Large intestine (tissue), 12 donors: Measurements from ENCODE around the gene RNF126. TPM values are rescaled to one million over a fixed set of nuclear protein-coding genes. Genes with fewer than 3 reads are reported as not detected.

Source experiments
- DNase-seq, 2 donors: peaks; one replicate each; pipeline versions ENCODE4 v3.0.0 to v3.0.0-alpha.2; 2013
- H3K27ac ChIP-seq: one replicate; pipeline ENCODE4 v1.5.1; 2013; ENCODE audit warnings: low read length
- H3K27me3 ChIP-seq: 2 replicates; pipeline ENCODE4 v1.6.1; 2013; ENCODE audit warnings: low read length; ENCODE audit not compliant: control insufficient read depth, insufficient read depth
- H3K36me3 ChIP-seq: 2 replicates; pipeline ENCODE4 v1.6.1; 2013; ENCODE audit warnings: low read length; ENCODE audit not compliant: control insufficient read depth, insufficient read depth
- H3K4me1 ChIP-seq: one replicate; pipeline ENCODE4 v1.6.1; 2013; ENCODE audit warnings: low read length; ENCODE audit not compliant: control insufficient read depth, insufficient read depth
- H3K4me3 ChIP-seq: one replicate; pipeline ENCODE4 v1.5.1; 2013; ENCODE audit warnings: low read length
- H3K9me3 ChIP-seq: one replicate; pipeline ENCODE4 v1.6.1; 2013; ENCODE audit warnings: mild to moderate bottlenecking, low read depth, low read length, moderate library complexity; ENCODE audit not compliant: control insufficient read depth
- WGBS: methylation state at CpG from one replicate; pipeline ENCODE4 v1.1.5; 2013; ENCODE audit warnings: low lambda C conversion rate; ENCODE audit not compliant: insufficient coverage; 5-methylcytosine and 5-hydroxymethylcytosine counted together
- long read RNA-seq, 11 donors: transcript quantifications; one replicate each; lab custom pipeline, GENCODE V29; 2026
- polyA plus RNA-seq: library from polyadenylated mRNA; unstranded; fragments of 120-200 nt; gene quantifications from one replicate; pipeline ENCODE4 v1.2.1, GENCODE V29; 2013

RNF126 gene
- polyA plus RNA-seq: 41.4 TPM
- long read RNA-seq, donor 1, transcript RNF126-201 (9 exons, 1,694 nt): major isoform, 8 of 15 reads
- long read RNA-seq, donor 1, partial matches to known transcripts: 0 of 15 reads
- long read RNA-seq, donor 1, other reads (novel, unspliced or antisense): 5 of 15 reads
- long read RNA-seq, donor 2, transcript RNF126-201 (9 exons, 1,694 nt): major isoform, 15 of 19 reads
- long read RNA-seq, donor 2, partial matches to known transcripts: 0 of 19 reads
- long read RNA-seq, donor 2, other reads (novel, unspliced or antisense): 0 of 19 reads
- long read RNA-seq, donor 3: 0 reads
- long read RNA-seq, donor 4, partial matches to known transcripts: 0 of 3 reads
- long read RNA-seq, donor 4, other reads (novel, unspliced or antisense): 0 of 3 reads
- long read RNA-seq, donor 5, transcript RNF126-201 (9 exons, 1,694 nt): major isoform, 7 of 9 reads
- long read RNA-seq, donor 5, partial matches to known transcripts: 0 of 9 reads
- long read RNA-seq, donor 5, other reads (novel, unspliced or antisense): 0 of 9 reads
- long read RNA-seq, donor 6, transcript RNF126-201 (9 exons, 1,694 nt): major isoform, 13 of 347 reads
- long read RNA-seq, donor 6, partial matches to known transcripts: 247 of 347 reads
- long read RNA-seq, donor 6, other reads (novel, unspliced or antisense): 82 of 347 reads
- long read RNA-seq, donor 7, transcript RNF126-201 (9 exons, 1,694 nt): major isoform, 6 of 8 reads
- long read RNA-seq, donor 7, partial matches to known transcripts: 0 of 8 reads
- long read RNA-seq, donor 7, other reads (novel, unspliced or antisense): 0 of 8 reads
- long read RNA-seq, donor 8, transcript RNF126-201 (9 exons, 1,694 nt): major isoform, 17 of 34 reads
- long read RNA-seq, donor 8, partial matches to known transcripts: 10 of 34 reads
- long read RNA-seq, donor 8, other reads (novel, unspliced or antisense): 0 of 34 reads
- long read RNA-seq, donor 9, transcript RNF126-201 (9 exons, 1,694 nt): major isoform, 10 of 13 reads
- long read RNA-seq, donor 9, partial matches to known transcripts: 0 of 13 reads
- long read RNA-seq, donor 9, other reads (novel, unspliced or antisense): 0 of 13 reads
- long read RNA-seq, donor 10, transcript RNF126-201 (9 exons, 1,694 nt): major isoform, 19 of 22 reads
- long read RNA-seq, donor 10, partial matches to known transcripts: 0 of 22 reads
- long read RNA-seq, donor 10, other reads (novel, unspliced or antisense): 0 of 22 reads
- long read RNA-seq, donor 11, transcript RNF126-201 (9 exons, 1,694 nt): major isoform, 13 of 16 reads
- long read RNA-seq, donor 11, partial matches to known transcripts: 0 of 16 reads
- long read RNA-seq, donor 11, other reads (novel, unspliced or antisense): 0 of 16 reads

DNA sequence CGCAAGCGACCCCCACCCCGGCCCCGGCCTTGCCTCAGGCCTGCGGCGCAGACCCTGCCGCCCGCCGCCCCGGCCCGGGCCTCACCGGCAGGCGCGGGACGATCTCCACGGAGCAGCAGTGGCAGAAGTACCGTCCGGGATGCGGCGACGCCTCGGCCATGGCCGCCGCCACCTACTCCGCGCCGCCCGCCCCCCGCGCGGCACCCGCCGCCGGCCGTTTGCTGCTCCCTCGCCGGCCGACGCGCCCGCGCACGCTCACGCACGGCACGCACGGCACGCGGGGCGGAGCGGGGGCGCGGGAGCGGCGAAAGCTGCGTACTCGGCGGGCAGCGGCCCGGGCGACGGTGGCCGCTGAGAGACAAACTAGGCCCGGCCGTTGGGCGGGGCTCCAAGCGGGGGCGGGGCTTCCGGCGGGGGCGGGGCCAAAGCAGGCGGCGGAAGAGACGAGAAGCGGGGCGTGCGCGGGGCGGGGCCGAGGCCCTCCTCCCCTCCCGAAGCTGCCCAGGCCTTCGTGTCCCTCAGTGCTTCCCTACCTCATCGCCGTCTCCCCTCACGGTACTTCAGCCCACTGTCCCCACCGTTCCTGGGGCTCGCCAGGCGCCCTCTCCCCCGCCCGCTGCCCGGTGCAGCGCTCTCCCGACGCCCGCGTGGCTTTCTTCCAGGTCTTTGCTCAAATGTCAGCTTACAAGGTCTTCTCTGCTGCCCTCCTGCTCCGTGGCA, at the start of gene RNF126:
Gene RNF126 (minus strand): TSS at position 253 of the 720 bp plus-strand sequence. CDS start 93 bp downstream, at position 160.
- peaks cover 52% of the 10 kb centered on the region for H3K4me1 ChIP-seq
- peak within 1 kb of the TSS; percentile 67 for H3K4me3 ChIP-seq
- WGBS: no CpG with 5 or more reads among the region's 97 CpGs

DNA sequence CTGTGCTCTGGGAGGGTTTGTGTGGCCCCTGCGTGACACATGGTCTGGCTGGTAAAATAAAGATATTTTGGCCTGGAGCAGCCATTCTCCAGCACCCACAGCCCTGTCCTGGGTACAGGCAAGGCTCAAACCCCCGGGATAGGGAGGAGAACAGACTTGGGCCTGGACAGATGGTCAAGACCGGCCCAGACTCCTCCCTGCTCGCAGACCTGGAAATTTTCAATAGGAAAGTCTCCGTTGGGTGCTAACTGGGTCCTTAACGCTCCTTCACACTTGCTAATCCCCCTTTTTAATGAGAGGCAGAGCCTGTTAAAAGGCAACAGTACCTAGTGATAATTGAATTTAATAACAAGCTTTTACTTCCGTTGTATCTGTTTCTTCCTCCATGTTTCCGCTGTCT, 48.2 kb upstream of the RNF126 start:
- H3K27me3 ChIP-seq: no peaks in the 10 kb centered on the region
- no peak overlapping the region for H3K27ac ChIP-seq
- 100% methylated on average over 2 of the region's 8 CpGs for WGBS

More for the DNA sequence above, at the start of gene RNF126:
- H3K27ac ChIP-seq: peak within 1 kb of the TSS; percentile 99
- H3K9me3 ChIP-seq: peaks cover 27% of the 10 kb centered on the region
- DNase-seq: peak; percentile 85 to 91
- H3K27me3 ChIP-seq: no peaks in the 10 kb centered on the region
- H3K36me3 ChIP-seq: peaks cover 3% of the 10 kb centered on the region

DNA sequence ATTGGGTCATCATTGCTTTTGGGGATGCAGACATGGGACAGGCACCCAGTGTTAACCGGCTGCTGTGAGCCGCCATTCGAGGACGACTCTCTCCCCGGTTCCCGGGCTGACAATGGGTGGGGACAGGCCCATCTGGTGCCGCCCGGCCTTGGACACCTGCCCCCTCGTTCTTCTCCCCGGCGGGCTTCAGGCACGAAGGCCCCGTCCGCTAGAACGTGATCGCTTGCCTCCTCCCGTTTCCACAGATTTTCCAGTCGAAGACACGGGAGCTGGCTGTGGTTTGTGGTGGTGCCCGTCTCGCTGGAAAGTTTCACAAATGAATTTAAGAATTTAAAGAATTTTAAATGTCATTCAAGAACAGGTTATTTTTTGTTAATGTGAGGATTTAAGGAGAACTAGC, 47.8 kb upstream of the RNF126 start:
- Histone ChIP-seq H3K4me1 (peaks cover 17% of the 10 kb centered on the region), H3K27me3 (no peaks in the 10 kb centered on the region), H3K27ac (no peak overlapping the region), H3K4me3 (no peak overlapping the region), H3K9me3 (peaks cover 8% of the 10 kb centered on the region), H3K36me3 (peaks cover 3% of the 10 kb centered on the region)
- DNase-seq: no peak
- WGBS: no CpG with 5 or more reads among the region's 21 CpGs

More for the DNA sequence above, 48.2 kb upstream of the RNF126 start:
- Histone ChIP-seq H3K9me3 (peaks cover 10% of the 10 kb centered on the region), H3K4me1 (peaks cover 17% of the 10 kb centered on the region), H3K36me3 (peaks cover 3% of the 10 kb centered on the region), H3K4me3 (no peak overlapping the region)
- DNase-seq: no peak

DNA sequence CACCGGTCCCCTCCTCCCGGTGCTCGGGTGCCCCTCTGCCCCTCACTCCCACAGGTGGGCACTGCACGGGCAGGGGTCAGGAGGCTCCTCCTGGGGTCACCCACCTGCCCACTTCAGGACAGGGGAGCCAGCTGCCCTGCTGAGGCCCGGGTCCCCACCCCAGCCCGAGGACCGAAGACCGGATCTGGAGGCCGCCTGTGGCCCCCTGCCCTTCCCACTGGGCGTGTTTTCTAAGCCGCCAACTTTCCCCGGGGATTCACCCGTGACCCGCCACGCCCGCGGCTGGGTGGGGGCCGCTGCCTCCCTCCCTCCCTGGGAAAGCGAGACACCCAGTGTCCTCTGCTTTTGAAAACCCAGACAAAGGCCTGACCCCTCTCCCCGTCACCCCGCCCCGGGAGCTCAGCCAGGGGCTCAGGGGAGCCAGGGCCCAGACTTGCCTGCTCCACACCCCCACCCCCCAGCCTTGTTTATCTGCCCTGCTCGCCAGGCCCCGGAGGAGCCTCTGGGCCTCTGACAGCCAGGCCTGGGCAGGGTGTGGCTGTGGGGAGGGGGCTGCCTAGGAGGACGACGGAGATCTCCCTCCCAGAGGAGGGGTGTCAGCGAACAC, 47.1 kb upstream of the RNF126 start:
- no CpG with 5 or more reads among the region's 27 CpGs for WGBS
- Histone ChIP-seq H3K27me3 (no peaks in the 10 kb centered on the region), H3K36me3 (no peaks in the 10 kb centered on the region), H3K27ac (peak overlapping the region; percentile 17), H3K9me3 (peaks cover 4% of the 10 kb centered on the region), H3K4me1 (peaks cover 17% of the 10 kb centered on the region), H3K4me3 (peak overlapping the region; percentile 58)
- DNase-seq: peak in 1 of 2 donors; percentile 50

DNA sequence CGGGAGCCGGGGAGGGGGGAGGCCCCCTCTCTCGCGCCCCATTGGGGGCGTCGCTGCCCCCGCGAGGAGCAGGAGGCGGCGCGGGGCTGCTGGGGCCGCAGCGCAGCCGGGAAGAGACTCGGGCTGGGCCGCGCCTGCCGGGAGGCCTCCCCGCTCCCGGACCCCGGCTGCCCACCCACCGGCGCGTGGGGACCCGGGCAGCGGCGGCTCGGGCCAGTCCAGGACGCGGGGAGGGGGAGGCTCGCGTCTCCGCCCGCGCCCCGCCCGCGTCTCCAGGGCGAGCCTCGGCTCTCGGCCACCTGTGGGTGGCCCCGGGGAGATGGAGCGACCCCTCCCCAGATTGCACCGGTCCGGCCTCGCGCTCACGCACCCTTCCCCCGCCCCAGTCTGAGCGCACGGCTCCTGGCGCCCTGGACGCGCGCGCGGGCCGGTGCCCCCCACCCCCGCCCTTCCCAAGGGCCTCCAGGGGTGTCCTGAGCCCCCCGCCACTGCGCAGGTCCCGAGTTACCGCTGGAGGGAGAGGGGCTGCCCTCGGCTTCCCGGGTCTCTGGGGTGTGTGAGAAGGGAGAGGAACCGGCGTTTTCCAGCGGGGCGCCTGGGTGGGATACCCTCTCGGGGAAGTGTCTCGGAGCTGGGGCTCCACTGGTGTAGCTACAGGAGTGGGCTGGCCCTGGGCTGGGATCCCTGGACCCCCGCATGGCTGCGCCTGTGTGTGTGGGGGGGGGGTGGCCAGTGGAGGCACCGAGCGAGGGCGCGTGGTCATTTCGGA, 46.4 kb upstream of the RNF126 start:
- Histone ChIP-seq H3K36me3 (no peaks in the 10 kb centered on the region), H3K4me1 (peaks cover 19% of the 10 kb centered on the region), H3K27ac (no peak overlapping the region), H3K27me3 (peaks cover 1% of the 10 kb centered on the region), H3K9me3 (peaks cover 4% of the 10 kb centered on the region), H3K4me3 (peak overlapping the region; percentile 58)
- WGBS: no CpG with 5 or more reads among the region's 78 CpGs
- DNase-seq: peak in 1 of 2 donors; percentile 17

DNA sequence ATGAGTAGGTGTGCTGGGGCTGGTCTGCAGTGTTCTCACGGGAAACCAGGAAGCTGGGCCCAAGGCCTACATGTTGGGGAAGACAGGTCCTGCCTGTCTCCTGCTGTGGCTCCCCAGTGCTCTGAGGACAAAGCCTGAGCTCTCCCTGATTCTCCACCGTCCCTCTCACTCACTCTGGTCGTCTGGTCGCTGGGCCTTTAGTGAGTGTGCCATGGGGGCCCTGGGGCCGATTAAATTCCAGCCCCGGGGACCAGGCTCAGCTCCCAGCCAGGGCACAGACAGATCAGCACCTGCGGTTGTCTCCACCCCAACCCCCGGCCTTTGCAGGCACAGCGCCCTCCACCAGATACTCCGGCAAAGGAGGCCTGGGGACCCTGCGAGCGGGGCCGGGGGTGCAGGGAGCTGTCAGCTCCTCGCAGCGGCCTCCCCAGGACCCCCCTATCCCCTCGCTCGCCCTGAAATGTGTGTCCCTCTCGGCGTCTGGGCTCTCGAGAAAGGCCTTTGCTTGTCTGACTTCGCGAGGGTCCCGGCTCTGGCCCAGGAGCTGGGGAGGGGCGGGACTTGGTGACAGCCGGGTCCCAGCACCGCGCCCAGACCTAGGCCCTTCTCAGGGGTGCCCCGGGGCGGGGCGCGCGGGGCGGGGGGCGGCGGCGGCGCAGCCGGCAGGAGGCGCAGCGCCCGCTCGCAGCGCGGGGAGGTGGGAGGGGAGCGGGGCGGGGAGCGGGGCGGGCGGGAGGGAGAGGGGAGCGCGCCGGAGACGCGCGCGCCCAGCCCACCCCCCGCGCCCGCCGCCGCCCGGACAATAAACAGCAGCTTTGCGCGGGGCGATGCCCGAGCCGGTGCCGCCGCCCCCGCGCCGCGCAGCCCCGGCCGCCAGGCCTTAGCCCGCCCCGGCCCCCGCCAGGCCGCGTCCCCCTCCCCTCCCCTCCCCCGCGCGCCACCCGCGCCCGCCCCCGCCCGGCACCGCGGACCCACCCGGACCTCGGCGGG, 45.4 kb upstream of the RNF126 start, which contains the start of gene PALM:
Gene PALM (plus strand): TSS at position 782 of the 990 bp plus-strand sequence. CDS start 212 bp downstream, outside the sequence.
- peaks cover 4% of the 10 kb centered on the region for H3K27me3 ChIP-seq
- H3K4me1 ChIP-seq: peaks cover 23% of the 10 kb centered on the region
- peak within 1 kb of the TSS; percentile 40 for H3K27ac ChIP-seq
- DNase-seq: peak in 1 of 2 donors; percentile 32
- no peaks in the 10 kb centered on the region for H3K36me3 ChIP-seq
- WGBS: no CpG with 5 or more reads among the region's 93 CpGs
- H3K9me3 ChIP-seq: peaks cover 7% of the 10 kb centered on the region
- peak within 1 kb of the TSS; percentile 61 for H3K4me3 ChIP-seq

DNA sequence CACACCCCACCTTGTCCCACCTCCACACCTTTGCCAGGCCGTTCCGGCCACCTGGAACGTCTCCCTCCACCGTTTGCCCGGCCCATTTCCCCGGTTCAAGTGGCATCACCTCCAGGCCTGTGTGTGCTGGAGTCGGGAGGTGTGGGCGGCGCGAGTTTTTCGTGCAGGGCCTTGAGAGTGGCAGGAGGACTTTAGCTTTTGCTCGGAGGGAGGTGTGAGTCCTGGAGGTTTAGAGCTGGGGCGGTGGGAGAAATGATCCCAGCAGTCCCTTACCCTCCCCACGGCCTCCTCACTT, 41.4 kb upstream of the RNF126 start:
- no peak overlapping the region for H3K27ac ChIP-seq
- peaks cover 4% of the 10 kb centered on the region for H3K27me3 ChIP-seq

More for the DNA sequence above, 41.4 kb upstream of the RNF126 start:
- Histone ChIP-seq H3K4me1 (peaks cover 10% of the 10 kb centered on the region), H3K36me3 (no peaks in the 10 kb centered on the region), H3K9me3 (peaks cover 7% of the 10 kb centered on the region), H3K4me3 (peak overlapping the region; percentile 29)
- WGBS: 20% methylated on average over 1 of the region's 14 CpGs
- DNase-seq: no peak
